C4-2B (cell line): Measurements from ENCODE around the gene ZNF618.

Experiments
- CTCF ChIP-seq: fragments of 450-650 bp; conservative IDR thresholded peaks from 2 replicates; pipeline ENCODE4 v1.5.1; 2017; ENCODE audit warnings: mild to moderate bottlenecking
- ZFX ChIP-seq: fragments of 450-650 bp; IDR thresholded peaks from 2 replicates; pipeline ENCODE4 v1.6.1; 2017

DNA sequence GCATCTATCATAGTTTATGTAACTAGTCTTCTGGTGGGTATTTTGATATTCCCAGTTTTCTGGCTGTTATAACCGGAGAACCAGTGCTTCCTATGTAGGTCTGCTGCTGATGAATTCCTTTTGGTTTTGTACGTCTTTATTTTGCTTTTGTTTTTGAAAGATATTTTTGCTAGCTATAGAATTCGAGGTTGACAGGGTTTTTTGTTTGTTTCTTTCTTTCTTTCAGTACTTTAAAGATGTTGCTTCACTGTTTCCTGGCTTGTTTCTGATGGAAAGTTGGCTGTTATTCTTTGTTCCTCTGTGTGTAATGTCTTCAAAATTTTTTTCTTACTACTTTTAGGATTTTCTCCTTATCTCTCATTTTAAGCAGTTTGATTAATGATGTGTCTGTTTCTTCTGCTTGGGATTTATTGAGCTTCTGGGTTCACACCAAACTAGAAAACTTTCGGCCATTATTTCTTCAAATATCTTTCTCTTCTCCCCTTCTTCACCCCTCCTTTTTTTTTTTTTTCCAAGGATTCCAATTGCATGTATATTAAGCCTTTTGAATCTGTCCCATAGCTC is 27.5 kb downstream of the ZNF618 start:
- TF ChIP-seq CTCF = no peak
- no peak for TF ChIP-seq ZFX
